Measurements from ENCODE around the gene CITED4. TPM values are rescaled to one million over a fixed set of nuclear protein-coding genes. Genes with fewer than 3 reads are reported as not detected.

Gene CITED4
- total RNA-seq, 1 experiment from 2014 or later = 7.8 TPM

- ChIA-PET RAD21 (ENCODE audit: low non-redundant PET in 1 of 2, low total read pairs in 2 of 2, uncharacterized antibody in 2 of 2, unreplicated experiment in 2 of 2) (no interaction called here), CTCF (no interaction called here), POLR2A (no interaction called here)
- no peaks in the 10 kb centered on the region for H3K9me3 ChIP-seq (ENCODE audit: control insufficient read depth in 1 of 2, insufficient read depth in 1 of 2, low read depth in 1 of 2, low read length in 2 of 2)
- no peaks in the 10 kb centered on the region for H3K4me1 ChIP-seq (ENCODE audit: control insufficient read depth in 1 of 2, insufficient read depth in 2 of 2, low read length in 2 of 2)
- no peaks in the 10 kb centered on the region for H4K20me1 ChIP-seq (ENCODE audit: insufficient read depth)
- no peak overlapping the region for H3K9ac ChIP-seq (ENCODE audit: low read length)
- no peak overlapping the region for H2AFZ ChIP-seq (ENCODE audit: low read depth, low read length, poor library complexity, severe bottlenecking)
- H3K4me2 ChIP-seq (ENCODE audit: low read length) = no peak overlapping the region
- intact Hi-C loops (cut with micrococcal nuclease) = no loop called here
- H3K79me2 ChIP-seq (ENCODE audit: insufficient read depth, low read length) = no peaks in the 10 kb centered on the region
- no TSS peak for BruUV-seq (replicated peaks)
- H3K27me3 ChIP-seq (ENCODE audit: insufficient read depth, low read length) = no peaks in the 10 kb centered on the region
- no peak overlapping the region for H3K4me3 ChIP-seq (replicated peaks in 1 of 2; ENCODE audit: low read depth in 1 of 2, low read length in 2 of 2)
- H3K9me2 ChIP-seq (ENCODE audit: insufficient read depth) = no peaks in the 10 kb centered on the region
- ATAC-seq = no peak
- H3K36me3 ChIP-seq (ENCODE audit: control insufficient read depth in 1 of 2, insufficient read depth in 2 of 2, low read length in 2 of 2) = 0 out of 4 replicates have a peak, but pooled peaks cover 0 to 3% of the 10 kb centered on the region in 2 experiments
- no peak for DNase-seq (ENCODE audit: low read depth, low spot score)
- no peak for TF ChIP-seq EZH2 (IDR thresholded peaks at IDR 0.05)
- TF ChIP-seq CBX3 (IDR thresholded peaks at IDR 0.05; ENCODE audit: low read depth) = no peak
- no peak for TF ChIP-seq ATF3 (IDR thresholded peaks at IDR 0.05)
- TF ChIP-seq REST (IDR thresholded peaks at IDR 0.05; ENCODE audit: low read depth) = no peak
- no peak for TF ChIP-seq YY1 (IDR thresholded peaks at IDR 0.05; ENCODE audit: extremely low read depth, insufficient replicate concordance, low read depth, low read length)
- no peak for TF ChIP-seq FOSL1 (IDR thresholded peaks at IDR 0.05; ENCODE audit: low read depth)
- no peak for TF ChIP-seq MAX (IDR thresholded peaks at IDR 0.05)
- TF ChIP-seq SP1 (IDR thresholded peaks at IDR 0.05; ENCODE audit: low read depth) = no peak
- no peak for TF ChIP-seq ZFX (IDR thresholded peaks at IDR 0.05)
- no peak for TF ChIP-seq ZNF274 (IDR thresholded peaks at IDR 0.05; ENCODE audit: low read depth, low read length)
- TF ChIP-seq TCF7L2 (IDR thresholded peaks at IDR 0.05; ENCODE audit: borderline replicate concordance, extremely low read depth, insufficient read depth, insufficient read length) = no peak
- no peak for TF ChIP-seq EZH2phosphoT487 (IDR thresholded peaks at IDR 0.05; ENCODE audit: borderline replicate concordance)
- TF ChIP-seq POLR2A (IDR thresholded peaks at IDR 0.05; ENCODE audit: borderline replicate concordance, extremely low read depth, insufficient read depth, insufficient read length) = no peak
- TF ChIP-seq SIN3A (IDR thresholded peaks at IDR 0.05; ENCODE audit: low read depth) = no peak
- TF ChIP-seq SRF (IDR thresholded peaks at IDR 0.05; ENCODE audit: low read depth) = no peak
- no peak overlapping the region for H3K27ac ChIP-seq (ENCODE audit: low read depth, low read length)
Observed at GRCh38 chr1:40815420-40815819, 46.7 kb downstream of the CITED4 start.

Other genes with a start within 250 kb of the CITED4 start
- gene RIMS3, start 196.7 kb downstream of the CITED4 start, total RNA-seq (2021; ENCODE audit: unreplicated experiment) = 9.0 TPM
- 63.3 TPM for gene NFYC, start 170.7 kb downstream of the CITED4 start, total RNA-seq (2021; ENCODE audit: unreplicated experiment)
- 4.1 TPM for gene KCNQ4, start 78.6 kb downstream of the CITED4 start, total RNA-seq (2021; ENCODE audit: unreplicated experiment)
- 66.4 TPM for gene CTPS1, start 117.3 kb upstream of the CITED4 start, total RNA-seq (2021; ENCODE audit: unreplicated experiment)
- 0.20 TPM for gene SLFNL1, start 159.4 kb upstream of the CITED4 start, total RNA-seq (2021; ENCODE audit: unreplicated experiment)

All from HCT116 (cell line).